ENCODE data around the gene TRMT2A. TPM values are rescaled to one million over a fixed set of nuclear protein-coding genes. Genes with fewer than 3 reads are reported as not detected.
"Not testable (repeated sequence)": the region's sequence is repeated elsewhere in the genome, so short reads cannot be mapped to it uniquely, and the experiment has no call there.

TRMT2A gene
- total RNA-seq, 1 donor from 2014 or later = 21.9 TPM

- intact Hi-C loops (cut with DNase I) = no loop called here
- ATAC-seq (ENCODE audit: poor library complexity) = no peak
Observed at GRCh38 chr22:20083157-20083890, 33.7 kb downstream of the TRMT2A start.

DNA sequence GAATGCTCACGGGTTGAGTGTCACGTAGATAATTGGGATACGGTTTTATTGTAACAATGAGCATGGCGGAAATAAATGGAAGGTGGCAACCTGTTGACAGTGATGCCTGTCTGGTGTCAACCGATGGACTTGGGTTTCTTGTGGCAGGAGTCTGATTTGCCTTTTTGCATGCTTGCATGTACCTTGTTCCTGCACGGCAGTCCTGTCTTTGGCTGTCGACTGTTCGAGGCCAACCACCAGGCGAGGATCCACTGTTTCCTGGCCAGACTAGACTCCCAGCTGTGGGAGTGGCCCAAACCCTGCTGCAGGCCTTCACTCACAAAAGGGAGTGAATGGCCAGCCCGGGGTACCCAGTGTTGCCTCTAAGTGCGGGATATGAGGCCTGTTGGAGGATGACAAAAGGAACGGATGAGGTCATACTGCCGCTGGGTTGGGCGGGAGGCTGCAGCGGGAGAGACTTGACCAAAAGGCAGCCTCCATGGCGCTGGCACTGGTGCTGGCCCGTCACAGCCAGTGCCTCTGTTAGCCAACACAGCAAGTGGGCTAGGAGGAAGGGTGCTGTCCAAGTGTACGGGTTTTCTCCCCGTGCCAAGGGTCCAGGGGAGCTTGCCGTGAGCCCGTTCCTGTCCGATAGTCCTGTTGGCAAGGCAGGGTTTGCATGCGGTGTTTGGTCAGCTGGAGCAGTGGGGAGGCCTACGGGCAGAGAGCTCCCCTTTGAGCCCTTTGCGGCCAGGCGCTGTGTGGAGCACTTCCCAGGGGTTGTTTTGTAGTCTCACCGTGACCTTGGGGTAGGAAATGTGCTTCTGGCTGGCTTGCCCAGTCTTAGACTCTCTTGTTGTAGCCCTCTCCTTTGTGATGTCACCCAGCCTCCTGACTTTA lies 36.0 kb downstream of the TRMT2A start:
- ATAC-seq (ENCODE audit: poor library complexity) (no peak), DNase-seq (peak; percentile 57)
- intact Hi-C loops (cut with DNase I) = no loop called here

More at GRCh38 chr22:20083157-20083890, 33.7 kb downstream of the TRMT2A start:
- peak; percentile 13 for DNase-seq

- DNase-seq (peak; percentile 78), ATAC-seq (ENCODE audit: poor library complexity) (peak; percentile 47)
- intact Hi-C loops (cut with DNase I) = no loop called here
Observed at GRCh38 chr22:20080445-20080775, 36.6 kb downstream of the TRMT2A start.

DNA sequence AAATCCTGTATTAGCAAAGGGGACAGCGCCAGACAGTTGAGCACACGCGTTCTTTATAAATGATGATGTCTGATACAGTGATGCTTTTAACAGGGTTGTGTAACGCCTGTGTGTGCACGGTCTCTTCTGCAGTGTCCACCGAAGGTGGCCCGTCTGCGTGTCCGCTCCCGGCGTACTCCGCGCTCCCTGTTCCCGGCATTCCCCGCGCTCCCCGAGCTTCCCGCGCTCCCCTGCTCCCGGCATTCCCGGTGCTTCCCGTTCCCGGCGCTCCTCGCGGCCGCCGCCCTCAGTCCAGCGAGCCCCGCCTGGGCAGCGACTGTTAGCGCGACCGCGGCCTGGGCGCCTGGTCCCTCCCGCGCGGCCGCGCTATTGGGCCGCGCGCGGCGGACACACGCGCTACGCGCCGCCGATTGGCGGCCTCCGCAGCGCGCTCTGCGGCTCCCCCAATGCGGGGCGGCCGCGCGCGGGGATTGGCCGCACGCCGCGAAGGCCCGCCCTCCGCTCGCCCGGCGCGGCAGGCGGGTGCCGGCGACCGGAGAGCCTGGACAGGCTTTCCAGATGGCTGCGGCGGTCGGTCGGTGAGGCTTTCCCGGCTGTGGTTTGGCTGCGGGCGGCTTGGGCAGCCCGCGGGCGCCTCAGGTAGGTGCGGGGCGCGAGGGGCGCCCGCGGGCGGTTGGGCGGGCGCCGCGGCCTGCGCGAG lies 37.1 kb downstream of the TRMT2A start, which contains the start of gene DGCR8:
Gene DGCR8, plus strand, starts transcription at position 497 of the 700 bp plus-strand sequence. CDS start 5,723 bp downstream, outside the sequence.
- peak; percentile 96 for DNase-seq
- intact Hi-C loops (cut with DNase I) = no loop called here
- ATAC-seq (ENCODE audit: poor library complexity) = peak; percentile 97

GRCh38 chr22:20076627-20077172 lies 40.3 kb downstream of the TRMT2A start:
- DNase-seq = peak; percentile 6
- intact Hi-C loops (cut with DNase I) = no loop called here
- no peak for ATAC-seq (ENCODE audit: poor library complexity)

DNA sequence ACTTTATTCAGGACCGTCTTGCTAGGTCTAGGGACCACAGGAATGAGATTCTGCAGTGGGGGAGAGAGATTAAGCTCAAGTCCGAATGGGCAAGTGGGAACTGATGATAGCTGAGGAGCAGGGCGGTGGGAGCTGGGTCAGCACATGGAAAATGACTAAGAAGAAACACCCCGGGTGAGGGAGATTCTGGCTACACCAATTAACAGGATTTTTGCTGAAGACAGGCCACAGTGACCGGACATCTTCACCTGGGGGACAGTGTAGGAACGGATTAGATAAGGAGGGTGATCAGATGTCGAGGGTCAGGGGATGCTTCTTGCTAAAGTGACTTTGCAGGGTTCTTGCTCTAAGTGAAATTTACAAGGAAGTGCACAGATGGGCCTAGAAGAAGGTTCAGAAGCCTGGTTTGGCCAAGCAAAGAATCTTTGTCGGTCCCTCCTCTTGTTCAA lies 45.5 kb downstream of the TRMT2A start:
- intact Hi-C loops (cut with DNase I) = no loop called here
- ATAC-seq (ENCODE audit: poor library complexity) = no peak

DNA sequence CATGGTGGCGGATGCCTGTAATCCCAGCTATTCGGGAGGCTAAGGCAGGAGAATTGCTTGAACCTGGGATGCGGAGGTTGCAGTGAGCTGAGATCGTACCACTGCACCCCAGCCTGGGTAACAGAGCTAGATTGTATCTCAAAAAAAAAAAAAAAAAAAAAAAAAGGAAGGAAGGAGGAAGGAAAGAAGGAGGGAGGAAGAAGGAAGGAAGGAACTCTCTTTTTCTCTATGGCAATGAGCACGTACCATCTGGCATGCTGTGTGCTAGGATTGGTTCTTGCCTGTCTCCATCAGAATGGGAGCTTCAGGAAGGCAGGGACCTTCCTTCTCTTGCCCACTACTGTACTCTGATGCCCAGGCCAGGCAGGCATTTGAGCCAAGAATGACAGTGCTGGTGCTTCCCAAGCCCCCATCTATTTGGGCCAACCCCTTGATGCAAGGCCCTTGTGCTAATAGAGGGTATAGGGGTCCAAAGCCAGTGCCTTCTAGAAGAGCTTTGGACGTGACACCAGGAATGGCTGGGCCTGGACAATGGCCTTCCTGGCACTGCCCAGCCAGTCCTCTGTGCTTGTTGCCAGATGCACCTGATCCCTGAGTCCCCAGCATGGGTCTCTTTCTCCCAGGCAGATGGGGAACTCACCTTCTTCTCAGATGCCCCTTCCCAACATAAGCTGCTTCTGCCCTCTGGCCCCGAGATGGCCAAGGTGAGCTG lies 47.5 kb downstream of the TRMT2A start:
- ATAC-seq (ENCODE audit: poor library complexity) = peak; percentile 14
- no peak for DNase-seq
- intact Hi-C loops (cut with DNase I) = no loop called here

More for the DNA sequence above, 45.5 kb downstream of the TRMT2A start:
- no peak for DNase-seq

GRCh38 chr22:20068640-20069039 lies 48.4 kb downstream of the TRMT2A start:
- intact Hi-C loops (cut with DNase I) = no loop called here
- no peak for ATAC-seq (ENCODE audit: poor library complexity)

DNA sequence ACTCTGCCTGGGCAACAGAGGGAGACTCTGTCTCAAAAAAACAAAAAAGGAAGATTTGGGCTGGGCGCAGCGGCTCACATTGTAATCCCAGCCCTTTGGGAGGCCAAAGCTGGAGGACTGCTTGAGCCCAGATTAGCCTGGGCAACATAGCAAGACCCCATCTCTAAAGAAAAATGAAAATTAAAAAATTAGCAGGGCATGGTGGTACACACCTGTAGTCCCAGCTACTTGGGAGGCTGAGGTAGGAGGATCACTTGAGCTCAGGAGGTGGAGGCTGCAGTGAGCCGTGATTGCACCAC lies 49.7 kb downstream of the TRMT2A start:
- ATAC-seq (ENCODE audit: poor library complexity); DNase-seq; intact Hi-C loops (cut with DNase I): not testable (repeated sequence)

More at GRCh38 chr22:20068640-20069039, 48.4 kb downstream of the TRMT2A start:
- DNase-seq = no peak

- intact Hi-C loops (cut with DNase I) = no loop called here
- DNase-seq (no peak), ATAC-seq (ENCODE audit: poor library complexity) (no peak)
Observed at GRCh38 chr22:20066617-20067383, 50.2 kb downstream of the TRMT2A start.

DNA sequence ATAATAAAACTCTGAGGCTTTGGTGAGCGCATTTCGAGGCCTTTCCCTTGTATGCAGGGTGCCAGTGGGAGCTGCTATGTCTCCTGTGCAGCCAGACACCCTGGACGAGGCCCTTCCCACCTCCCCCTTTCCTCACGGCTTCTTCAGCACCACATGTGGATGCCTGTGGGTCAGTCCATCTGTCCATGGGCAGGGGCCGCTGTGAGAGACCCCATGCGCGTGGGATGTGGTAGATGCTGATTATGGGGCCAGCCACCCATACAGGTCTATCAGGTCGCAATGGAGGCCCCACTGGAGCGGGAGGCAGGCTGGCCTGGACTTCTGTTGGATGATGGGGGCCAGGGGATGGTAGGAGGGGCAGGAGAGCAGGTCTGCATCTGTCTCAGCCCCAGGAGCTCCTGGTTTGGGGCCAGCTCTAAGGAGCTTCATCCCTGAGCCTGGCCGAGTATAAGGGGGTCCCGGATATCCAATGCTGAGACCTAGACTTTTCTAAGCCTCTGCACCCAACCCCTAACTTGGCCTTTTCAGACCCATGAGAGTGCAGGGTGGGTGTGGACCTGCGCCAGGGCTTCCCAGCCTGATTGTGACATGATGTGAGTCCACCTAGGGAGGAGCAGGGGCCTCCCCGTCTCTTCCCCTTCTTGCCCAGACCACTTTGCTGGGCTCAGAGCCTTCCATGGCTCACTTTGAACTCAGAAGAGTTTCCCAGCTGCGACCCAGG lies 51.0 kb downstream of the TRMT2A start:
- no peak for DNase-seq
- intact Hi-C loops (cut with DNase I) = no loop called here
- ATAC-seq (ENCODE audit: poor library complexity) = no peak

GRCh38 chr22:20064545-20065262 lies 52.3 kb downstream of the TRMT2A start:
- DNase-seq (no peak), ATAC-seq (ENCODE audit: poor library complexity) (no peak)
- intact Hi-C loops (cut with DNase I) = no loop called here

- intact Hi-C loops (cut with DNase I) = no loop called here
- no peak for DNase-seq
- ATAC-seq (ENCODE audit: poor library complexity) = no peak
Observed at GRCh38 chr22:20064140-20064480, 52.9 kb downstream of the TRMT2A start.

DNA sequence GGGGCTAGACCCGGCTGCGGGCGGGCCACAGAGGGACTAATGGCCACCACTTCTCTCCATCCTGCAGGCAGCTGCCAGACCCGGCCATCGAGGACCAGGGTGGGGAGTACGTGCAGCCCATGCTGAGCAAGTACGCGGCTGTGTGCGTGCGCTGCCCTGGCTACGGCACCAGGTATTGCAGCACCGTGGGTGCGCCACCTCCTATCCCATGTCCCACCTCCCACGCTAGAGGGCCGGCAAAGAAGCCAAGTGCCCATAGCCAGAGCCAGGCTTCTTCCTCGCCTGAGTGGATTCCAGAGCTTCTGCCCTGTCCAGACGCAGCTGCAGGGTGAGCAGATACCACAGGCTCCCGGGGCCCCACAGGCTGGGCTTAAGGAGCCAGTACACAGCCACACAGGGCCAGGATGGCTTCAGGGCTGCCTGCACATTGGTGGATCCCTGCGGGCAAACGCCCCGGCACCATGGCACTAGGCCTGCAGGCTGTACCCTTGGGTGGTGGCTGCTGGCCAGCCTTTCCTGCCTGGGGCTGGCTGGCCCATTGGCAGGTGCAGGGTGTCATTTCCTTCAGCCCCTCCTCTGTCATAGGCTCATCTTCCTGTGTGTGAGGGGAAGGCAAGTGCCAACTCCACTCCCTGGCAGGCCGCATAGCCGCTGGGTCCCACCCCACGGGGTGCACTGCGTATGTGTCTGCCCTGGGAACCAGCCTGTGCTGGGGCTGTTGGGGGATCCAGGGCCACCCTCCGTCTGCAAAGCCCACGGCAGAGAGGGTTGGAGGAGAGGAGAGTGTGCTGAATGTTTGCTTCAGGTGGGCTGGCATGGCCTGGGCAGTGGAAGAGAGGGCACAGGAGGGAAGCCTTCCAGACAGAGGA lies 53.5 kb downstream of the TRMT2A start:
- intact Hi-C loops (cut with DNase I) = no loop called here
- ATAC-seq (ENCODE audit: poor library complexity) (no peak), DNase-seq (no peak)

- ATAC-seq (ENCODE audit: poor library complexity) (no peak), DNase-seq (no peak)
- intact Hi-C loops (cut with DNase I) = no loop called here
Observed at GRCh38 chr22:20062766-20063083, 54.3 kb downstream of the TRMT2A start.

Measured in Right ventricle myocardium superior (tissue), 1 donor.